ENCODE measurements around the gene CD248.
"Not testable (repeated sequence)": the region's sequence is repeated elsewhere in the genome, so short reads cannot be mapped to it uniquely, and the experiment has no call there.

Gene CD248

DNA sequence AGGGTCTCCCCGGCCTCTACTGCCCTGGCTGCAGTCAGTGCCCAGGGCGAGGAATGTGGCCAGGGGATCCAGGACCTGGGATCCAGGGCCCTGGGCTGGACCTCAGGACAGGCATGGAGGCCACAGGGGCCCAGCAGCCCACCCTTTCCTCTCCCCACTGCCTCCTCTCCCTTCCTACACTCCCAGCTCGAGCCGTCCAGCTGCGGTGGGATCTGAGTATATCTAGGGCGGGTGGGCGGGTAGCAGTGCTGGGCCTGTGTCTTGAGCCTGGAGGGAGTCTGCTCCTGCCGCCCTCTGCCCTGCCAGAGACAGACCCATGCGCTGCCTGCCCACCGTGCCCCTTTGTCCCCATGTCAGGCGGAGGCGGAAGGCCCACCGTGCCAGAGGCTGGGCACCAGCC, 40.2 kb downstream of the CD248 start:
- not testable (repeated sequence) for DNase-seq (ENCODE audit: low read depth)

DNA sequence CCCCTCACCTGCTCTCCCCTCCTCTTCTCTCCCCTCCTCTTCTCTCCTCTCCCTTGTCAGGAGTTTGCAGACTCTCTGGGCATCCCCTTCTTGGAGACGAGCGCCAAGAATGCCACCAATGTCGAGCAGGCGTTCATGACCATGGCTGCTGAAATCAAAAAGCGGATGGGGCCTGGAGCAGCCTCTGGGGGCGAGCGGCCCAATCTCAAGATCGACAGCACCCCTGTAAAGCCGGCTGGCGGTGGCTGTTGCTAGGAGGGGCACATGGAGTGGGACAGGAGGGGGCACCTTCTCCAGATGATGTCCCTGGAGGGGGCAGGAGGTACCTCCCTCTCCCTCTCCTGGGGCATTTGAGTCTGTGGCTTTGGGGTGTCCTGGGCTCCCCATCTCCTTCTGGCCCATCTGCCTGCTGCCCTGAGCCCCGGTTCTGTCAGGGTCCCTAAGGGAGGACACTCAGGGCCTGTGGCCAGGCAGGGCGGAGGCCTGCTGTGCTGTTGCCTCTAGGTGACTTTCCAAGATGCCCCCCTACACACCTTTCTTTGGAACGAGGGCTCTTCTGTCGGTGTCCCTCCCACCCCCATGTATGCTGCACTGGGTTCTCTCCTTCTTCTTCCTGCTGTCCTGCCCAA, 40.7 kb downstream of the CD248 start:
- DNase-seq (ENCODE audit: low read depth), result no peak

GRCh38 chr11:66275396-66275795, 41.4 kb downstream of the CD248 start:
- DNase-seq (ENCODE audit: low read depth), result no peak

DNA sequence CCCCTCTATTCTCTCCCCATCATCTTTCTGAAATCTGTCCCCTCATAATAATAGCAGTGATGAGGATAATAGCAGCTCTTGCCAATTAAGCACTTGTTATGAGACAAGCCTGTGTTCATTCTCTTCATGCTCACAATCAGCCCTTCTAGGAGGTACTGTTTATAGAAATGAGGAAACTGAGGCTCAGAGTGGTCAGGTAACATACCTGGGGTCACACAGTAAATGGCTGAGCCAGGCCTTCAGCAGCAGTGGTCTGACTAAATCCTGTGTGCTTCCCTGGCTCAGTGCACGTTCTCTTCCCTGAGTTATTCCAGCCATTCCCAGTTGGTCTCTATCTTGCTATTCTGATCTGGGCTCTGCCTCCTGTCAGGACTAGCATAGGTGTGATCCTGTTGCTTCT, 42.6 kb downstream of the CD248 start:
- DNase-seq (ENCODE audit: low read depth), result no peak

DNA sequence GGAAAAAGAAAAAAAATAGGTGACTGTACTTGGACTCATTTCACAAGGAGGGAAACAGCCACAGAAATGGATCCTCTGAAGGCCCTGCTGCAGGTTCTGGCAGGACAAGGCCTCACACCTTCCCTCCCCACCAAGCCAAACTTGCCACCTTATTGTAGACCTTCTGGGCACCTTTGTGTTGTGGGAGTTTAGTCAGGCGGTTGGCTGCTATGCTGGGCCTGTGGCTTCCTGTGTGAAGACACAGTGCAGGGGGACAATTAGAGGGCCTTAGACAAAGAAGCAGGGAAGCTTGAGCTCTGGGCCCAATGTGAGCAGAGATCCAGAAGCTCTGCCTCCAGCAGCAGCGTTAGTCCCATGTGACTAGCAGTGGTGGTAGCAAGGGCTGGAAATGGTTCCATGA, 44.2 kb downstream of the CD248 start:
- no peak for DNase-seq (ENCODE audit: low read depth)

GRCh38 chr11:66271816-66272215, 45.0 kb downstream of the CD248 start:
- DNase-seq (ENCODE audit: low read depth), result no peak

- no peak for DNase-seq (ENCODE audit: low read depth)
Measured at GRCh38 chr11:66268952-66269905, 47.6 kb downstream of the CD248 start.

GRCh38 chr11:66268244-66268951, 48.4 kb downstream of the CD248 start, which contains the start of gene RAB1B:
Gene RAB1B (plus strand): TSS chr11:66268639. CDS start chr11:66268680, 41 bp downstream.
- DNase-seq (ENCODE audit: low read depth), result peak; percentile 98

- peak; percentile 72 for DNase-seq (ENCODE audit: low read depth)
Measured at GRCh38 chr11:66267379-66268243, 49.2 kb downstream of the CD248 start.

GRCh38 chr11:66267039-66267378, 49.8 kb downstream of the CD248 start:
- no peak for DNase-seq (ENCODE audit: low read depth)

DNA sequence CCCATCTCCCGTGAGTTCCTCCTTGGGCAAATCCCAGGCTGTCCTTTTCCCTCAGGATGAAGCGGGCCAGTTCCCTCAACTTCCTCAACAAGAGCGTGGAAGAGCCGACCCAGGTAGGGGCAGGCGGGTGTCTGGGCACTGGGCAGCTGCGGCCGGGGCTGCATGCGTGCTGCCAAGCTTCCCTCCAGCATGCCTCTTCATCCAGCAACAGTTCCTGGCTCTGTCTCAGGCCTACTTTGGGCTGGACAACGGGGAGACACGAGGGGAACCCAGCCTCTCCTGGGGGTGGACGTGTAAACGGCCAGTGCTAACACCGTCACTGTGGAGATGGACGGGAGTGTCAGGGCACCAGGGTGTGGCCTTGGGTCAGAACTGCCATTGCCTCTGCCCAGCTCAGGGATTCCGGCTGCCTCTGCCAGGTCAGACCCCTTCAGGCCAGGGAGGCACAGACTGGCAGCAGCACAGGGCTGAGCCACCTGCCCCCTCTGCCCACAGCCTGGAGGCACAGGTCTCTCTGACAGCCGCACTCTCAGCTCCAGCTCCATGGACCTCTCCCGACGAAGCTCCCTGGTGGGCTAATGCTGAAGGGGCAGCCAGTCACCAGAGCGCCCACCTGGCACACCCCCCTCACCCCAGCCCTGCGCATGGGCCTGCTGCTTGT, 50.3 kb downstream of the CD248 start:
- DNase-seq (ENCODE audit: low read depth), result no peak

GRCh38 chr11:66265531-66266377, 51.1 kb downstream of the CD248 start:
- DNase-seq (ENCODE audit: low read depth), result no peak

GRCh38 chr11:66264914-66265313, 51.9 kb downstream of the CD248 start:
- no peak for DNase-seq (ENCODE audit: low read depth)

Data from stimulated activated CD8-positive, alpha-beta memory T cell treated with anti-CD3 and anti-CD28 coated beads, Interleukin-7, amount 100 ng/mL, for 24 hours (primary cell).